GM19240 (cell line): Measurements from ENCODE around the gene CA12.

Experiments used
- DNase-seq: peaks from one replicate; pipeline ENCODE4 v3.0.0; 2011; ENCODE audit warnings: low spot score; ENCODE audit not compliant: insufficient read length

The CA12 gene

DNA sequence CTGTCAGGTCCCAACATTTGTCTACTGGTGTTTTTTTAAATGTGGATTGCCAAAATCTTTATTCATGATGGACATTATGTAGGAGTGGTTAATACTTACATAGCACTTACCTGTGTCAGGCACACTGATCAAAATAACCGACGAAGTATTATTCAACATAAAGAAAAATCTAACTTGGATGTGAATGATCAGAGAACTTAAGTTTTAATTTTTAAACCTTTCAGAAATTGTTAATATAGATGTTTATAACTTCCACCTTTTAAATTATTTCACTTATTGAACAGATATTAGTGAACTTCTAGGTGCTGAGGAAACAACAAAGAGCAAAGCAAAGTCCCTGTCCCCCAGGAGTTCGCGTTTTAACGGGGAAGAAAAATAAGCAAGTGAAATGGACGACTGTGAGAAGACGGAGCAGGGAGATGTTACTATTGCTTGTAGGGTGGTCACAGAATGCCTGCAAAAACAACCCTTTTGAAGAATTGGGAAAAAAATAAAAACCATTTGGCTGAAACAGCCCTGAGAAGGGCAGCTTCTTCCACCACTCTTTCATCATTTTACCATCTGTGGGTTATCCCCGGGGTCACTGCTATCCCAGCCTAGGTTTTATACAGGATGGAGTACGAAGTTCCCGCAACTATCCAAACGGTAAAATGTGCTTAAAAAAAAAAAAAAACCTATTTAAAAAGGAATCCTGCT lies 105.2 kb downstream of the CA12 start:
- DNase-seq: no peak

DNA sequence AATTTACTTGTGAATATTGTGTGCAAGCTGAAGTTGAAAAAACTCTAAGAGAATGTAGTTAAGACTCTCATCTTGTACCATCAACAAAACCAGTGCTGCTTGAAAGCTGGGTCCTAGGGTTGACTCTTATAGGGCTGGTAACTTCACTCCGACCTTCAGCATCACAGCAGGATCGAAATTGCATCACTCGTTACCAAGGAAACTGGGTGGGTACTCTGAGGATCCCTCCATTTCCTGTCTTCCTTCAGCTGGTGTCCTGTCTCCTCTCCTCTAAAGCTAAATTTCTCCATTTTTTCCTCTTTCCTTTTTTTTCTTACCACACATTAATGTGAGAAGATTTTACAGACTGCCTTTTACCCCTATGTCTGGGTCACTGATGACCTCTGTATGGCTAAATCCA lies 107.2 kb downstream of the CA12 start:
- no peak for DNase-seq
